HEK293 (cell line): ENCODE results near the gene CADM1.

Source experiments
- CTCF ChIP-seq: fragments of 450-650 bp; formaldehyde crosslinking; IDR thresholded peaks from 2 replicates; pipeline ENCODE4 v1.5.1; 2016; ENCODE audit warnings: missing biosample characterization, missing genetic modification characterization
- FEZF1 ChIP-seq: fragments of 450-650 bp; formaldehyde crosslinking; IDR thresholded peaks from 2 replicates; pipeline ENCODE4 v1.5.1; 2016; ENCODE audit warnings: missing biosample characterization, missing genetic modification characterization
- GLIS1 ChIP-seq: fragments of 450-650 bp; formaldehyde crosslinking; IDR thresholded peaks from 2 replicates; pipeline ENCODE4 v1.5.1; 2016; ENCODE audit warnings: missing biosample characterization, missing genetic modification characterization
- MYNN ChIP-seq: fragments of 450-650 bp; formaldehyde crosslinking; IDR thresholded peaks from 2 replicates; pipeline ENCODE4 v1.5.1; 2016; ENCODE audit warnings: missing biosample characterization, missing genetic modification characterization, borderline replicate concordance
- RBAK ChIP-seq: fragments of 450-650 bp; formaldehyde crosslinking; IDR thresholded peaks from 2 replicates; pipeline ENCODE4 v1.5.1; 2016; ENCODE audit warnings: missing biosample characterization, missing genetic modification characterization
- REST ChIP-seq: fragments of 450-650 bp; formaldehyde crosslinking; IDR thresholded peaks from 2 replicates; pipeline ENCODE4 v1.5.1; 2016; ENCODE audit warnings: missing biosample characterization, missing genetic modification characterization
- ZBTB21 ChIP-seq: fragments of 450-650 bp; formaldehyde crosslinking; IDR thresholded peaks from 2 replicates; pipeline ENCODE4 v1.5.1; 2017; ENCODE audit warnings: missing biosample characterization, missing genetic modification characterization
- ZNF114 ChIP-seq: fragments of 450-650 bp; formaldehyde crosslinking; IDR thresholded peaks from 2 replicates; pipeline ENCODE4 v1.5.0; 2017; ENCODE audit warnings: missing biosample characterization, missing genetic modification characterization
- ZNF600 ChIP-seq: fragments of 450-650 bp; formaldehyde crosslinking; IDR thresholded peaks from 2 replicates; pipeline ENCODE4 v1.5.1; 2016; ENCODE audit warnings: missing biosample characterization, missing genetic modification characterization

- TF ChIP-seq CTCF (tag by site-specific recombination) (no peak), GLIS1 (tag by site-specific recombination) (no peak), REST (tag by site-specific recombination) (no peak), ZNF114 (tag by site-specific recombination) (no peak), ZBTB21 (tag by site-specific recombination) (no peak), ZNF600 (tag by site-specific recombination) (no peak), MYNN (tag by site-specific recombination) (no peak), RBAK (tag by site-specific recombination) (no peak), FEZF1 (tag by site-specific recombination) (no peak)
Measured at GRCh38 chr11:115363426-115363825, 140.8 kb downstream of the CADM1 start.
